Mesenchymal stem cell (in vitro differentiated cells and primary cell): ENCODE measurements around the gene VIL1.

Experiments used
- DNase-seq: peaks from one replicate; pipeline ENCODE4 v3.0.0-alpha.2; 2013
- H2AFZ ChIP-seq: one replicate; pipeline ENCODE4 v1.6.1; 2013; ENCODE audit warnings: low read depth, mild to moderate bottlenecking, control low read depth, inconsistent platforms, low read length, moderate library complexity
- H2AK5ac ChIP-seq: 2 replicates; pipeline ENCODE4 v1.6.1; 2013; ENCODE audit warnings: low read length, moderate library complexity, mild to moderate bottlenecking, inconsistent platforms; ENCODE audit not compliant: severe bottlenecking
- H2BK120ac ChIP-seq: one replicate; pipeline ENCODE4 v1.6.1; 2013; ENCODE audit warnings: low read depth, mild to moderate bottlenecking, inconsistent platforms, low read length, moderate library complexity
- H2BK12ac ChIP-seq, 2 experiments: one replicate each; pipeline ENCODE4 v1.6.1; 2013; ENCODE audit warnings: inconsistent platforms in 2 of 2, low read length in 2 of 2, mild to moderate bottlenecking in 2 of 2, moderate library complexity in 2 of 2, control low read depth in 1 of 2
- H2BK15ac ChIP-seq: one replicate; pipeline ENCODE4 v1.6.1; 2013; ENCODE audit warnings: mild to moderate bottlenecking, low read depth, inconsistent platforms; ENCODE audit not compliant: poor library complexity, severe bottlenecking
- H2BK5ac ChIP-seq: 2 replicates; pipeline ENCODE4 v1.6.1; 2013; ENCODE audit warnings: low read depth, mild to moderate bottlenecking, low read length, control low read depth, inconsistent platforms; ENCODE audit not compliant: poor library complexity, severe bottlenecking
- H3K14ac ChIP-seq, 2 experiments: one replicate each; pipeline ENCODE4 v1.6.1; 2013; ENCODE audit warnings: inconsistent platforms in 2 of 2, low read length in 2 of 2, control low read depth in 1 of 2, mild to moderate bottlenecking in 1 of 2, moderate library complexity in 1 of 2
- H3K18ac ChIP-seq, 2 experiments: one replicate each; pipeline ENCODE4 v1.6.1; 2013; ENCODE audit warnings: inconsistent platforms in 2 of 2, low read length in 2 of 2, control low read depth in 1 of 2, low read depth in 1 of 2, mild to moderate bottlenecking in 1 of 2
- H3K23ac ChIP-seq, 2 experiments: one replicate each; pipeline ENCODE4 v1.6.1; 2013; ENCODE audit warnings: inconsistent platforms in 2 of 2, low read length in 2 of 2, mild to moderate bottlenecking in 2 of 2, moderate library complexity in 2 of 2, control low read depth in 1 of 2
- H3K27ac ChIP-seq: 2 replicates; pipeline ENCODE4 v1.5.1; 2013; ENCODE audit warnings: mild to moderate bottlenecking, moderate library complexity, low read length, control low read depth, inconsistent platforms; ENCODE audit not compliant: poor library complexity, severe bottlenecking
- H3K27me3 ChIP-seq, 2 experiments: 2 replicates each; pipeline versions ENCODE4 v1.6.1 to v1.7.0; 2013; ENCODE audit warnings: low read length in 2 of 2, mild to moderate bottlenecking in 2 of 2, moderate library complexity in 2 of 2, control low read depth in 1 of 2, inconsistent platforms in 1 of 2; ENCODE audit not compliant: control insufficient read depth in 1 of 2, insufficient read depth in 1 of 2
- H3K36me3 ChIP-seq, 2 experiments: 2 replicates each; pipeline versions ENCODE4 v1.6.1 to v1.7.0; 2013; ENCODE audit warnings: low read length in 2 of 2, control low read depth in 1 of 2, inconsistent platforms in 1 of 2, low read depth in 1 of 2, mild to moderate bottlenecking in 1 of 2; ENCODE audit not compliant: insufficient read depth in 2 of 2, control insufficient read depth in 1 of 2
- H3K4ac ChIP-seq, 2 experiments: one replicate each; pipeline ENCODE4 v1.6.1; 2013; ENCODE audit warnings: inconsistent platforms in 2 of 2, low read length in 2 of 2, mild to moderate bottlenecking in 2 of 2, moderate library complexity in 2 of 2, control low read depth in 1 of 2, low read depth in 1 of 2
- H3K4me1 ChIP-seq: 2 replicates; pipeline ENCODE4 v1.6.1; 2013; ENCODE audit warnings: low read depth, low read length, control low read depth; ENCODE audit not compliant: control insufficient read depth, insufficient read depth
- H3K4me2 ChIP-seq: 2 replicates; pipeline ENCODE4 v1.6.1; 2013; ENCODE audit warnings: low read length, mild to moderate bottlenecking, inconsistent platforms; ENCODE audit not compliant: poor library complexity, severe bottlenecking
- H3K4me3 ChIP-seq, 2 experiments: 2 replicates each; pipeline versions ENCODE4 v1.5.1 to v1.7.0; 2013; ENCODE audit warnings: low read length in 2 of 2, mild to moderate bottlenecking in 2 of 2, control low read depth in 1 of 2, low read depth in 1 of 2; ENCODE audit not compliant: insufficient read depth in 1 of 2
- H3K79me1 ChIP-seq: replicated peaks from 2 replicates; pipeline ENCODE4 v1.6.1; 2013; ENCODE audit warnings: mild to moderate bottlenecking, control low read depth, low read length, inconsistent platforms; ENCODE audit not compliant: poor library complexity, severe bottlenecking
- H3K9ac ChIP-seq: 2 replicates; pipeline ENCODE4 v1.7.0; 2013; ENCODE audit warnings: mild to moderate bottlenecking, low read length, moderate library complexity
- H3K9me3 ChIP-seq: 2 replicates; pipeline ENCODE4 v1.7.0; 2013; ENCODE audit warnings: mild to moderate bottlenecking, low read length; ENCODE audit not compliant: control insufficient read depth
- H4K8ac ChIP-seq: one replicate; pipeline ENCODE4 v1.6.1; 2013; ENCODE audit warnings: inconsistent platforms, mild to moderate bottlenecking, low read length, moderate library complexity
- H4K91ac ChIP-seq: one replicate; pipeline ENCODE4 v1.6.1; 2013; ENCODE audit warnings: mild to moderate bottlenecking, low read length, inconsistent platforms
- WGBS: methylation state at CpG from one replicate; pipeline ENCODE4 v1.1.7; 2013; ENCODE audit warnings: mixed read lengths; 5-methylcytosine and 5-hydroxymethylcytosine counted together

Gene VIL1

DNA sequence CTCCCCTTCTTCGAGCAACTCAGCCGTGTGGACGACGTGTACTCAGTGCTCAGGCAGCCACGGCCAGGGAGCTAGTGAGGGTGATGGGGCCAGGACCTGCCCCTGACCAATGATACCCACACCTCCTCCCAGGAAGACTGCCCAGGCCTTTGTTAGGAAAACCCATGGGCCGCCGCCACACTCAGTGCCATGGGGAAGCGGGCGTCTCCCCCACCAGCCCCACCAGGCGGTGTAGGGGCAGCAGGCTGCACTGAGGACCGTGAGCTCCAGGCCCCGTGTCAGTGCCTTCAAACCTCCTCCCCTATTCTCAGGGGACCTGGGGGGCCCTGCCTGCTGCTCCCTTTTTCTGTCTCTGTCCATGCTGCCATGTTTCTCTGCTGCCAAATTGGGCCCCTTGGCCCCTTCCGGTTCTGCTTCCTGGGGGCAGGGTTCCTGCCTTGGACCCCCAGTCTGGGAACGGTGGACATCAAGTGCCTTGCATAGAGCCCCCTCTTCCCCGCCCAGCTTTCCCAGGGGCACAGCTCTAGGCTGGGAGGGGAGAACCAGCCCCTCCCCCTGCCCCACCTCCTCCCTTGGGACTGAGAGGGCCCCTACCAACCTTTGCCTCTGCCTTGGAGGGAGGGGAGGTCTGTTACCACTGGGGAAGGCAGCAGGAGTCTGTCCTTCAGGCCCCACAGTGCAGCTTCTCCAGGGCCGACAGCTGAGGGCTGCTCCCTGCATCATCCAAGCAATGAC is 14.4 kb upstream of the VIL1 start:
- Histone ChIP-seq H3K27me3 (no peaks in the 10 kb centered on the region), H3K14ac (no peak overlapping the region), H3K36me3 (peaks cover 29 to 45% of the 10 kb centered on the region in 2 experiments), H2BK5ac (no peak overlapping the region), H2BK12ac (peak overlapping the region in 1 of 2 experiments; percentile 40), H3K4me3 (no peak overlapping the region), H3K23ac (peak overlapping the region in 1 of 2 experiments; percentile 3), H2AK5ac (no peak overlapping the region), H3K9me3 (no peaks in the 10 kb centered on the region), H2BK15ac (peak overlapping the region; percentile 39), H4K8ac (no peak overlapping the region), H3K4me1 (peaks cover 38% of the 10 kb centered on the region), H3K4me2 (no peak overlapping the region), H2BK120ac (no peak overlapping the region), H3K4ac (no peak overlapping the region), H3K79me1 (peaks cover 24% of the 10 kb centered on the region), H3K9ac (peak overlapping the region; percentile 77), H4K91ac (no peak overlapping the region), H3K18ac (no peak overlapping the region), H2AFZ (no peak overlapping the region), H3K27ac (no peak overlapping the region)
- 87% methylated on average over 15 of the region's 16 CpGs for WGBS
- peak; percentile 29 for DNase-seq

DNA sequence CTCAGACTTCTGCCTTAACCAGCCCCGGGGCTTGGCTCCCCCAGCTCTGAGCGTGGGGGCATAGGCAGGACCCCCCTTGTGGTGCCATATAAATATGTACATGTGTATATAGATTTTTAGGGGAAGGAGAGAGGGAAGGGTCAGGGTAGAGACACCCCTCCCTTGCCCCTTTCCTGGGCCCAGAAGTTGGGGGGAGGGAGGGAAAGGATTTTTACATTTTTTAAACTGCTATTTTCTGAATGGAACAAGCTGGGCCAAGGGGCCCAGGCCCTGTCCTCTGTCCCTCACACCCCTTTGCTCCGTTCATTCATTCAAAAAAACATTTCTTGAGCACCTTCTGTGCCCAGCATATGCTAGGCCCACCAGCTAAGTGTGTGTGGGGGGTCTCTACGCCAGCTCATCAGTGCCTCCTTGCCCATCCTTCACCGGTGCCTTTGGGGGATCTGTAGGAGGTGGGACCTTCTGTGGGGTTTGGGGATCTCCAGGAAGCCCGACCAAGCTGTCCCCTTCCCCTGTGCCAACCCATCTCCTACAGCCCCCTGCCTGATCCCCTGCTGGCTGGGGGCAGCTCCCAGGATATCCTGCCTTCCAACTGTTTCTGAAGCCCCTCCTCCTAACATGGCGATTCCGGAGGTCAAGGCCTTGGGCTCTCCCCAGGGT is 13.7 kb upstream of the VIL1 start:
- no peak for DNase-seq
- H3K79me1 ChIP-seq: peaks cover 24% of the 10 kb centered on the region

DNA sequence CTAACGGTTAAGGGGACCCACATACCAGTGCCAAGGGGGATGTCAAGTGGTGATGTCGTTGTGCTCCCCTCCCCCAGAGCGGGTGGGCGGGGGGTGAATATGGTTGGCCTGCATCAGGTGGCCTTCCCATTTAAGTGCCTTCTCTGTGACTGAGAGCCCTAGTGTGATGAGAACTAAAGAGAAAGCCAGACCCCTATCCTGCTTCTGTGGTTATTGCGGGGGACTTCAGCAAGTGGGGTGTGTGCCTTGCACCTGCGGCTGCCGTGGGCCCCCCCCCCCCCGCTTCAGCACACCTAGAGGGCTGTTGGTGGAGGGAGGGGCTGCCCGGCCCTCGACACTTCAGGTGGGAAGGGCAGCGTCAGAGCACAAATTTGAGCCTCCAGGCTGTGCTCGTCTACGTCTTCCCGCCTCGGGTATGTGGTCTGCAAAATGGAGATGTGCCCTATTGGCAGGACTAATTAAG is 13.1 kb upstream of the VIL1 start:
- H3K18ac ChIP-seq: peak overlapping the region; percentile 76 to 94
- H2AK5ac ChIP-seq: peak overlapping the region; percentile 39
- H2BK120ac ChIP-seq: peak overlapping the region; percentile 78
- H4K8ac ChIP-seq: peak overlapping the region; percentile 90
- peak; percentile 28 for DNase-seq
- H3K14ac ChIP-seq: peak overlapping the region in 1 of 2 experiments; percentile 23
- peak overlapping the region; percentile 81 for H2BK15ac ChIP-seq
- peak overlapping the region; percentile 36 for H2BK5ac ChIP-seq
- H3K4me2 ChIP-seq: peak overlapping the region; percentile 84
- H3K79me1 ChIP-seq: peaks cover 24% of the 10 kb centered on the region
- H3K27ac ChIP-seq: peak overlapping the region; percentile 86
- peaks cover 38% of the 10 kb centered on the region for H3K4me1 ChIP-seq
- peak overlapping the region; percentile 52 for H4K91ac ChIP-seq
- no peaks in the 10 kb centered on the region for H3K27me3 ChIP-seq
- 5% methylated on average over 15 of the region's 15 CpGs for WGBS
- H2AFZ ChIP-seq: peak overlapping the region; percentile 2
- peak overlapping the region; percentile 34 to 74 for H3K4me3 ChIP-seq
- H3K23ac ChIP-seq: peak overlapping the region in 1 of 2 experiments; percentile 14
- H3K9ac ChIP-seq: peak overlapping the region; percentile 77
- H3K36me3 ChIP-seq: peaks cover 29 to 45% of the 10 kb centered on the region in 2 experiments
- H3K4ac ChIP-seq: peak overlapping the region; percentile 16 to 96
- H3K9me3 ChIP-seq: no peaks in the 10 kb centered on the region
- peak overlapping the region; percentile 81 to 90 for H2BK12ac ChIP-seq

More for the DNA sequence above, 13.7 kb upstream of the VIL1 start:
- WGBS: 62% methylated on average over 6 of the region's 8 CpGs
- peak overlapping the region; percentile 7 for H3K27ac ChIP-seq
- peak overlapping the region in 1 of 2 experiments; percentile 23 for H3K14ac ChIP-seq
- H2BK5ac ChIP-seq: no peak overlapping the region
- H3K27me3 ChIP-seq: no peaks in the 10 kb centered on the region
- no peak overlapping the region for H2BK120ac ChIP-seq
- H4K91ac ChIP-seq: peak overlapping the region; percentile 78
- H3K4me3 ChIP-seq: no peak overlapping the region
- H3K4me2 ChIP-seq: no peak overlapping the region
- peak overlapping the region; percentile 77 for H3K9ac ChIP-seq
- H3K4ac ChIP-seq: peak overlapping the region; percentile 16 to 96
- peak overlapping the region in 1 of 2 experiments; percentile 14 for H3K23ac ChIP-seq
- H3K4me1 ChIP-seq: peaks cover 38% of the 10 kb centered on the region
- H2BK15ac ChIP-seq: no peak overlapping the region
- H3K18ac ChIP-seq: peak overlapping the region; percentile 76 to 94
- H2AFZ ChIP-seq: peak overlapping the region; percentile 2
- H3K9me3 ChIP-seq: no peaks in the 10 kb centered on the region
- peak overlapping the region; percentile 85 for H2AK5ac ChIP-seq
- peak overlapping the region; percentile 79 for H4K8ac ChIP-seq
- H3K36me3 ChIP-seq: peaks cover 29 to 45% of the 10 kb centered on the region in 2 experiments
- peak overlapping the region; percentile 25 to 90 for H2BK12ac ChIP-seq
